HG02870 (cell line): ENCODE results near the gene NOD1.
"Not testable (repeated sequence)": the region's sequence is repeated elsewhere in the genome, so short reads cannot be mapped to it uniquely, and the experiment has no call there.

ENCODE experiments used
- ATAC-seq: cut with Tn5 transposase; IDR thresholded peaks from one replicate; pipeline ENCODE4 v1.9.1; 2021; ENCODE audit warnings: mild to moderate bottlenecking, moderate library complexity; ENCODE audit not compliant: unreplicated experiment

Gene NOD1

GRCh38 chr7:30423788-30424505 is 54.6 kb downstream of the NOD1 start:
- ATAC-seq: no peak

GRCh38 chr7:30422922-30423321 is 55.7 kb downstream of the NOD1 start:
- ATAC-seq: no peak

- ATAC-seq: no peak
Observed at GRCh38 chr7:30421647-30422196, 56.9 kb downstream of the NOD1 start.

GRCh38 chr7:30420662-30421061 is 57.9 kb downstream of the NOD1 start:
- no peak for ATAC-seq

- ATAC-seq: not testable (repeated sequence)
Observed at GRCh38 chr7:30420080-30420479, 58.5 kb downstream of the NOD1 start.

- ATAC-seq: no peak
Observed at GRCh38 chr7:30413864-30414263, 64.7 kb downstream of the NOD1 start.

GRCh38 chr7:30412782-30413504 is 65.6 kb downstream of the NOD1 start:
- ATAC-seq: no peak

- ATAC-seq: no peak
Observed at GRCh38 chr7:30411897-30412296, 66.7 kb downstream of the NOD1 start.

- no peak for ATAC-seq
Observed at GRCh38 chr7:30411173-30411572, 67.4 kb downstream of the NOD1 start.

- ATAC-seq: no peak
Observed at GRCh38 chr7:30406664-30407425, 71.7 kb downstream of the NOD1 start.

GRCh38 chr7:30405179-30405578 is 73.4 kb downstream of the NOD1 start:
- no peak for ATAC-seq

GRCh38 chr7:30403477-30403876 is 75.1 kb downstream of the NOD1 start:
- no peak for ATAC-seq

GRCh38 chr7:30396389-30396788 is 82.2 kb downstream of the NOD1 start:
- no peak for ATAC-seq

- no peak for ATAC-seq
Observed at GRCh38 chr7:30395676-30396075, 82.9 kb downstream of the NOD1 start.

- no peak for ATAC-seq
Observed at GRCh38 chr7:30391806-30392205, 86.8 kb downstream of the NOD1 start.

- no peak for ATAC-seq
Observed at GRCh38 chr7:30390736-30391636, 87.6 kb downstream of the NOD1 start.

GRCh38 chr7:30389791-30390190 is 88.8 kb downstream of the NOD1 start:
- ATAC-seq: no peak

- ATAC-seq: no peak
Observed at GRCh38 chr7:30382607-30383006, 96.0 kb downstream of the NOD1 start.

GRCh38 chr7:30380824-30381223 is 97.8 kb downstream of the NOD1 start:
- not testable (repeated sequence) for ATAC-seq

- ATAC-seq: no peak
Observed at GRCh38 chr7:30380294-30380693, 98.3 kb downstream of the NOD1 start.
